H1 (cell line): Measurements from ENCODE around the gene C16orf95. TPM values are rescaled to one million over a fixed set of nuclear protein-coding genes. Genes with fewer than 3 reads are reported as not detected.

ENCODE experiments used
- CTCF ChIA-PET: fragments of 300-600 bp; sonication (Branson Sonifier 250); formaldehyde crosslinking; loops from one replicate; lab custom pipeline; 2021; ENCODE audit not compliant: partially characterized antibody; lab: Charles Lee
- POLR2A ChIA-PET: fragments of 300-600 bp; sonication (Branson Sonifier 250); formaldehyde crosslinking; loops from one replicate; lab custom pipeline; 2021; ENCODE audit warnings: inconsistent platforms; ENCODE audit not compliant: partially characterized antibody; lab: Charles Lee
- DNase-seq, 2 experiments: peaks; one replicate each; pipeline versions ENCODE4 v3.0.0 to v3.0.0-alpha.2; 2010 to 2022; ENCODE audit warnings: low spot score in 2 of 2, low read depth in 1 of 2, mixed read lengths in 1 of 2
- FAIRE-seq: peaks from 2 replicates; lab custom pipeline; 2011; peaks lifted over from hg19 to GRCh38; lab: Jason Lieb, UNC
- H2AFZ ChIP-seq: 2 replicates; pipeline ENCODE4 v1.8.1; 2012; ENCODE audit warnings: low read length, inconsistent platforms
- H2AK5ac ChIP-seq: 2 replicates; pipeline ENCODE4 v1.6.1; 2013; ENCODE audit warnings: low read depth, low read length
- H2BK120ac ChIP-seq: replicated peaks from 2 replicates; pipeline ENCODE3; 2013; ENCODE audit warnings: low read depth, low read length, inconsistent platforms
- H2BK12ac ChIP-seq: 2 replicates; pipeline ENCODE4 v1.6.1; 2013; ENCODE audit warnings: low read depth, low read length
- H2BK15ac ChIP-seq: 2 replicates; pipeline ENCODE4 v1.6.1; 2013; ENCODE audit warnings: low read length
- H2BK20ac ChIP-seq: 2 replicates; pipeline ENCODE4 v1.6.1; 2013; ENCODE audit warnings: low read length
- H2BK5ac ChIP-seq: 2 replicates; pipeline ENCODE4 v1.6.1; 2013; ENCODE audit warnings: low read depth, low read length
- H3K14ac ChIP-seq: 2 replicates; pipeline ENCODE4 v1.6.1; 2013; ENCODE audit warnings: inconsistent platforms; ENCODE audit not compliant: insufficient read length
- H3K18ac ChIP-seq: 2 replicates; pipeline ENCODE4 v1.6.1; 2013; ENCODE audit warnings: low read length; ENCODE audit errors: extremely low read depth
- H3K23ac ChIP-seq: 2 replicates; pipeline ENCODE4 v1.6.1; 2013; ENCODE audit warnings: inconsistent platforms; ENCODE audit not compliant: insufficient read length
- H3K23me2 ChIP-seq: 2 replicates; pipeline ENCODE4 v1.6.1; 2013; ENCODE audit warnings: low read depth, low read length
- H3K27ac ChIP-seq: 2 replicates; pipeline ENCODE4 v1.6.1; 2011; ENCODE audit warnings: low read depth, low read length, inconsistent platforms
- H3K27me3 ChIP-seq, 4 experiments: replicated peaks in 1 of 4; 1 replicate in 1 of 4; 2 replicates in 3 of 4; pipeline versions ENCODE4 v1.6.1 to v1.8.1; 2011 to 2013; ENCODE audit warnings: low read length in 3 of 4, mild to moderate bottlenecking in 3 of 4, inconsistent platforms in 2 of 4, mixed read lengths in 2 of 4, moderate library complexity in 1 of 4; ENCODE audit not compliant: control insufficient read depth in 3 of 4, insufficient read depth in 3 of 4; ENCODE audit errors: extremely low read depth in 1 of 4
- H3K36me3 ChIP-seq, 4 experiments: 2 replicates each; pipeline versions ENCODE4 v1.6.1 to v1.8.1; 2011 to 2013; ENCODE audit warnings: mild to moderate bottlenecking in 4 of 4, low read length in 3 of 4, moderate library complexity in 2 of 4, control low read depth in 1 of 4, inconsistent platforms in 1 of 4; ENCODE audit not compliant: insufficient read depth in 4 of 4, control insufficient read depth in 2 of 4
- H3K4ac ChIP-seq: replicated peaks from 2 replicates; pipeline ENCODE3; 2013; ENCODE audit warnings: low read length, low read depth, mixed read lengths, inconsistent platforms; ENCODE audit not compliant: insufficient read length
- H3K4me1 ChIP-seq, 4 experiments: replicated peaks in 1 of 4; 1 replicate in 1 of 4; 2 replicates in 3 of 4; pipeline versions ENCODE4 v1.6.1 to v1.8.1; 2011 to 2013; ENCODE audit warnings: low read length in 3 of 4, inconsistent platforms in 2 of 4, mixed read lengths in 1 of 4; ENCODE audit not compliant: insufficient read depth in 4 of 4, control insufficient read depth in 3 of 4
- H3K4me2 ChIP-seq, 2 experiments: 2 replicates each; pipeline versions ENCODE4 v1.6.1 to v1.8.1; 2011 to 2013; ENCODE audit warnings: low read depth in 2 of 2, low read length in 2 of 2, control low read depth in 1 of 2, inconsistent platforms in 1 of 2, mild to moderate bottlenecking in 1 of 2; ENCODE audit not compliant: insufficient read depth in 1 of 2
- H3K4me3 ChIP-seq, 4 experiments: fragments of 200-600, 300-600 bp in 1 of 4; sonication (generic), shearing (Covaris generic), sonication (Bioruptor Twin) in 1 of 4; 2 replicates each; pipeline versions ENCODE4 v1.5.1 to v1.8.1; 2011 to 2016; ENCODE audit warnings: low read length in 4 of 4, low read depth in 3 of 4, control low read depth in 2 of 4, inconsistent platforms in 2 of 4, mild to moderate bottlenecking in 2 of 4, mixed read lengths in 1 of 4, moderate library complexity in 1 of 4; ENCODE audit not compliant: insufficient read depth in 2 of 4; ENCODE audit errors: extremely low read depth in 1 of 4
- H3K56ac ChIP-seq: replicated peaks from 2 replicates; pipeline ENCODE3; 2013; ENCODE audit warnings: low read depth, mild to moderate bottlenecking, mixed read lengths, low read length, inconsistent platforms; ENCODE audit not compliant: insufficient read length
- H3K79me1 ChIP-seq: 2 replicates; pipeline ENCODE4 v1.6.1; 2013; ENCODE audit warnings: low read depth, low read length, control low read depth
- H3K79me2 ChIP-seq, 2 experiments: 2 replicates each; pipeline versions ENCODE4 v1.6.1 to v1.8.1; 2012 to 2013; ENCODE audit warnings: low read length in 2 of 2, mild to moderate bottlenecking in 2 of 2, inconsistent platforms in 1 of 2; ENCODE audit not compliant: insufficient read depth in 2 of 2, control insufficient read depth in 1 of 2
- H3K9ac ChIP-seq, 4 experiments: replicated peaks in 1 of 4; 1 replicate in 1 of 4; 2 replicates in 3 of 4; pipeline versions ENCODE4 v1.6.1 to v1.8.1; 2011 to 2013; ENCODE audit warnings: low read depth in 3 of 4, low read length in 3 of 4, control low read depth in 2 of 4, mild to moderate bottlenecking in 2 of 4, moderate library complexity in 2 of 4, inconsistent platforms in 1 of 4; ENCODE audit errors: extremely low read depth in 1 of 4
- H3K9me3 ChIP-seq, 2 experiments: 2 replicates each; pipeline versions ENCODE4 v1.6.1 to v1.8.1; 2012 to 2013; ENCODE audit warnings: mild to moderate bottlenecking in 2 of 2, moderate library complexity in 2 of 2, control low read depth in 1 of 2, inconsistent platforms in 1 of 2, low read depth in 1 of 2, low read length in 1 of 2, mixed read lengths in 1 of 2; ENCODE audit not compliant: insufficient read depth in 2 of 2
- H4K20me1 ChIP-seq, 2 experiments: replicated peaks in 1 of 2; 2 replicates each; pipeline versions ENCODE3 to v1.8.1; 2011 to 2013; ENCODE audit warnings: inconsistent platforms in 2 of 2, low read length in 2 of 2, mild to moderate bottlenecking in 1 of 2; ENCODE audit not compliant: insufficient read depth in 2 of 2, control insufficient read depth in 1 of 2
- H4K5ac ChIP-seq: 2 replicates; pipeline ENCODE4 v1.6.1; 2013; ENCODE audit warnings: low read length, low read depth, mixed read lengths, inconsistent platforms; ENCODE audit not compliant: insufficient read length
- H4K8ac ChIP-seq: 2 replicates; pipeline ENCODE4 v1.8.0; 2013; ENCODE audit warnings: mild to moderate bottlenecking, moderate library complexity, low read length, inconsistent platforms; ENCODE audit not compliant: insufficient read depth; ENCODE audit errors: extremely low read depth
- H4K91ac ChIP-seq: replicated peaks from 2 replicates; pipeline ENCODE3; 2013; ENCODE audit warnings: low read length, mixed read lengths, inconsistent platforms; ENCODE audit not compliant: insufficient read length
- HDAC2 ChIP-seq, 2 experiments: fragments of 300-600 bp in 1 of 2; sonication (generic) in 1 of 2; IDR thresholded peaks; 2 replicates each; pipeline ENCODE4 v1.6.1; 2011 to 2012; ENCODE audit warnings: low read depth in 2 of 2, low read length in 2 of 2, mild to moderate bottlenecking in 2 of 2, moderate library complexity in 2 of 2, borderline replicate concordance in 1 of 2, inconsistent platforms in 1 of 2
- SRF ChIP-seq: IDR thresholded peaks from 2 replicates; pipeline ENCODE4 v1.6.1; 2011; ENCODE audit warnings: mild to moderate bottlenecking, low read depth, low read length, moderate library complexity
- WGBS, 2 experiments: shearing (Covaris generic) in 1 of 2; methylation state at CpG; one replicate each; pipeline versions ENCODE4 v1.1.6 to v1.1.7; 2013 to 2015; ENCODE audit warnings: low lambda C conversion rate in 2 of 2, mixed read lengths in 2 of 2, inconsistent platforms in 1 of 2, low coverage in 1 of 2, missing lambda C conversion rate in 1 of 2; ENCODE audit not compliant: insufficient replicate concordance in 2 of 2, insufficient coverage in 1 of 2, insufficient read length in 1 of 2; ENCODE audit errors: extremely low coverage in 1 of 2, missing lambda C conversion rate in 1 of 2; 5-methylcytosine and 5-hydroxymethylcytosine counted together
- polyA plus RNA-seq, 7 experiments: library from polyadenylated mRNA; depleted of rRNA in 3 of 7; stranded (reverse) in 5 of 7; unstranded in 2 of 7; fragments of >200 nt in 5 of 7; fragments of 200-250 nt in 2 of 7; gene quantifications; 1 replicate in 5 of 7; 2 replicates in 1 of 7; 4 replicates in 1 of 7; pipeline versions ENCODE4 v1.2.1 to v1.2.3, GENCODE V29; 2011 to 2013; ENCODE audit warnings: missing spikeins in 2 of 7, mixed read lengths in 2 of 7
- total RNA-seq: library from RNA; stranded (reverse); fragmentation: NEBNext Ultra II Directional; extraction: Animal tissue kit (Norgen Biotek cat#: 25700); gene quantifications from 2 replicates; pipeline ENCODE4 v1.2.1, GENCODE V29; 2021
- TF ChIP-seq, protein P1 (sequence below), 3 experiments: IDR thresholded peaks; 1 replicate in 2 of 3; 2 replicates in 1 of 3; pipeline versions ENCODE4 v1.5.1 to v1.6.1; 2011; ENCODE audit warnings: low read length in 3 of 3, mild to moderate bottlenecking in 3 of 3, inconsistent platforms in 2 of 3, low read depth in 1 of 3, moderate library complexity in 1 of 3; ENCODE audit not compliant: insufficient read depth in 1 of 3; ENCODE audit errors: control extremely low read depth in 1 of 3
- TF ChIP-seq, protein P2 (sequence below): IDR thresholded peaks from 2 replicates; pipeline ENCODE4 v1.6.1; 2011; ENCODE audit warnings: low read length, improper control_type of control experiment

The C16orf95 gene
- total and polyA plus RNA-seq, 2 of the 8 experiments (the other 6 are each of a cell fraction or from before 2014, with no cell fraction given): 5.0 to 5.4 TPM

- FAIRE-seq: no peak
- no peak overlapping the region for H4K5ac ChIP-seq
- no peak overlapping the region for H3K4me3 ChIP-seq
- H3K18ac ChIP-seq: no peak overlapping the region
- no peak overlapping the region; the same call in 1 of the 2 replicates for H2BK5ac ChIP-seq
- peaks cover 0 to 6% of the 10 kb centered on the region in 2 experiments; a peak in 2 of 4 replicates for H3K79me2 ChIP-seq
- H3K9ac ChIP-seq: no peak overlapping the region
- H2AFZ ChIP-seq: no peak overlapping the region
- H3K23me2 ChIP-seq: peaks cover 3% of the 10 kb centered on the region; the same call in 1 of the 2 replicates
- H2BK12ac ChIP-seq: no peak overlapping the region
- no peak overlapping the region for H3K4ac ChIP-seq
- no peak overlapping the region for H2AK5ac ChIP-seq
- H4K20me1 ChIP-seq: peaks cover 3 to 4% of the 10 kb centered on the region in 2 experiments
- DNase-seq: no peak
- peaks cover 0 to 6% (median 4%) of the 10 kb centered on the region in 4 experiments; a peak in 6 of 7 replicates for H3K4me1 ChIP-seq
- no peak overlapping the region for H3K4me2 ChIP-seq
- no peak overlapping the region for H2BK120ac ChIP-seq
- no peaks in the 10 kb centered on the region; the same call in 1 of the 2 replicates for H3K79me1 ChIP-seq
- H4K91ac ChIP-seq: no peak overlapping the region
- H3K27me3 ChIP-seq: no peaks in the 10 kb centered on the region
- no peak overlapping the region for H3K14ac ChIP-seq
- WGBS, 2 experiments: 93% methylated on average over 33 of the region's 35 CpGs; no CpG with 5 or more reads in 1 of the 2 experiments
- H2BK15ac ChIP-seq: no peak overlapping the region
- POLR2A ChIA-PET: interaction anchor here (0.9 to 1.2 kb wide), 3 partner anchors 7 to 71 kb away, joined by 3 read pairs; no protein-coding TSS in a partner anchor
- CTCF ChIA-PET: interaction anchor here (0.6 to 2.8 kb wide), 7 partner anchors 8 to 261 kb away, joined by 3 to 14 read pairs (median 3); no protein-coding TSS in a partner anchor
- H3K56ac ChIP-seq: no peak overlapping the region
- no peak overlapping the region for H2BK20ac ChIP-seq
- no peak overlapping the region for H3K27ac ChIP-seq
- H3K23ac ChIP-seq: no peak overlapping the region
- H3K9me3 ChIP-seq: no peaks in the 10 kb centered on the region
- no peaks in the 10 kb centered on the region; a peak in 1 of 8 replicates for H3K36me3 ChIP-seq
- no peak overlapping the region for H4K8ac ChIP-seq
- TF ChIP-seq HDAC2 (IDR thresholded peaks at IDR 0.05; ENCODE audit: borderline replicate concordance in 1 of 2, low read depth in 2 of 2, low read length in 2 of 2) (no peak), SRF (no peak)
- TF ChIP-seq, protein P1, sequence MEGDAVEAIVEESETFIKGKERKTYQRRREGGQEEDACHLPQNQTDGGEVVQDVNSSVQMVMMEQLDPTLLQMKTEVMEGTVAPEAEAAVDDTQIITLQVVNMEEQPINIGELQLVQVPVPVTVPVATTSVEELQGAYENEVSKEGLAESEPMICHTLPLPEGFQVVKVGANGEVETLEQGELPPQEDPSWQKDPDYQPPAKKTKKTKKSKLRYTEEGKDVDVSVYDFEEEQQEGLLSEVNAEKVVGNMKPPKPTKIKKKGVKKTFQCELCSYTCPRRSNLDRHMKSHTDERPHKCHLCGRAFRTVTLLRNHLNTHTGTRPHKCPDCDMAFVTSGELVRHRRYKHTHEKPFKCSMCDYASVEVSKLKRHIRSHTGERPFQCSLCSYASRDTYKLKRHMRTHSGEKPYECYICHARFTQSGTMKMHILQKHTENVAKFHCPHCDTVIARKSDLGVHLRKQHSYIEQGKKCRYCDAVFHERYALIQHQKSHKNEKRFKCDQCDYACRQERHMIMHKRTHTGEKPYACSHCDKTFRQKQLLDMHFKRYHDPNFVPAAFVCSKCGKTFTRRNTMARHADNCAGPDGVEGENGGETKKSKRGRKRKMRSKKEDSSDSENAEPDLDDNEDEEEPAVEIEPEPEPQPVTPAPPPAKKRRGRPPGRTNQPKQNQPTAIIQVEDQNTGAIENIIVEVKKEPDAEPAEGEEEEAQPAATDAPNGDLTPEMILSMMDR (IDR thresholded peaks at IDR 0.05; ENCODE audit: control extremely low read depth in 1 of 3, insufficient read depth in 1 of 3, low read depth in 1 of 3, low read length in 3 of 3): no peak
- TF ChIP-seq, protein P2, sequence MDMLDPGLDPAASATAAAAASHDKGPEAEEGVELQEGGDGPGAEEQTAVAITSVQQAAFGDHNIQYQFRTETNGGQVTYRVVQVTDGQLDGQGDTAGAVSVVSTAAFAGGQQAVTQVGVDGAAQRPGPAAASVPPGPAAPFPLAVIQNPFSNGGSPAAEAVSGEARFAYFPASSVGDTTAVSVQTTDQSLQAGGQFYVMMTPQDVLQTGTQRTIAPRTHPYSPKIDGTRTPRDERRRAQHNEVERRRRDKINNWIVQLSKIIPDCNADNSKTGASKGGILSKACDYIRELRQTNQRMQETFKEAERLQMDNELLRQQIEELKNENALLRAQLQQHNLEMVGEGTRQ: no peak
Observed at GRCh38 chr16:87322833-87323726, 5.9 kb upstream of the C16orf95 start.
